SK-N-MC (cell line): ENCODE results near the gene SATL1.

Source experiments
- EZH2 ChIP-seq: fragments of 200-600 bp; sonication (generic); IDR thresholded peaks from one replicate; pipeline ENCODE4 v1.6.1; 2017; ENCODE audit warnings: antibody characterized with exemption
- POLR2AphosphoS5 ChIP-seq: IDR thresholded peaks from 2 replicates; pipeline ENCODE4 v1.6.1; 2012; ENCODE audit warnings: mild to moderate bottlenecking, low read depth, low read length, borderline replicate concordance

DNA sequence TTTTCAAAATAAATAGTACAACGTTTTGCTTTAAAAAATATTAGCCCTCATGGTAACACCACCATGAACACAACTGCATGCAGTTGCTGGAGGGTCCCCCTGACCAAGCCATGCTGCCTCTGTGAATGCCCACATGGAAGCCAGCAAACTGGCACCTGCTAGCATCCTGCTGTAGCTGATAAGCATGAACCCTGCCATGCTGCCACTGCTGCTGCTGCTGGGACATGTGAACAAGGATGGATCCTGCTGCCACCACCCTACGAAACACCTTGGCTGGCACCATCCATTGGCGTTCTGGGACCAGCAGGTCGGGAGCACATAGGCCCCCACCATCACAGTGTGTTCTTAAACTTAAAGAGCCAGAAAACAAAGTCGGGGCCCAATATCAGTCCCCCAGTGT, 83.9 kb downstream of the SATL1 start:
- TF ChIP-seq POLR2AphosphoS5 (no peak), EZH2 (no peak)
